T-helper 22 cell (primary cell): ENCODE data around the gene UBE2R2.

Source experiments
- DNase-seq: peaks from one replicate; pipeline ENCODE4 v3.0.0-alpha.2; 2020; ENCODE audit warnings: low read depth

The UBE2R2 gene

GRCh38 chr9:33884856-33885701, 68.1 kb downstream of the UBE2R2 start:
- no peak for DNase-seq

DNA sequence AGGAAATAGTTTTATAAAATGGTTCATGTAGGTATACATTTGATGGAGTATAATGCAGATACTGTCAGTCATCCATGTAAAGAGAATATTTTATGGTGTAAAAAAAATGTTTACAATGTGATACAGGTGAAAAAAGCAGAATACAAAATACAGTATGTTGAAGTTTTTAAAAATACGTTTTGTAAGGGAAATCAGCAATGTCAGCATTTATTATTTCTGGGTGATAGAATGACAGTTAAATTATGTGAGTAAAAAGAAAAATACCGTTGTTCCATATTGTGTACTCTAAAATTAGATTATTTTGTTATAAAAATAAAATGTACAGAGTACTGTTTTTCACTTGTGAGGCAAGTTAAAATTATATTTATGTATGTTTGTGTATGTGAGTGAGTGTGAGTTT, 69.0 kb downstream of the UBE2R2 start:
- DNase-seq, result no peak

DNA sequence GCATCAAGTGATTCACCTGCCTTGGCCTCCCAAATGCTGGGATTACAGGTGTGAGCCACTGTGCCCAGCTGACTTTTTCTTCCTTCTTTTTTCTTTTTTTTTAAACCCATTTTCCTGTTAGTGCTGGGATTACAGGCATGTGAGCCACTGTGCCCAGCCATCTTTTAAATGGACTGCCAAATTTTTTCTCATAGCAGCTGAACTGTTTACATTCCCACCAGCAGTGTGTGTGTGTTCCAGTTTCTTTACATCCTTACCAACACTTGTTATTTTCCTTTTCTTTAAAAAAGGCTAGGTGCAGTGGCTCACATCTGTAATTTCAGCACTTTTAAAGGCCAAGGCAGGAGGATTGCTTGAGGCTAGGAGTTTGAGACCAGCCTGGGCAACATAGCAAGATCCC, 76.9 kb downstream of the UBE2R2 start:
- DNase-seq, result no peak

- DNase-seq, result no peak
Measured at GRCh38 chr9:33894316-33894715, 77.4 kb downstream of the UBE2R2 start.

DNA sequence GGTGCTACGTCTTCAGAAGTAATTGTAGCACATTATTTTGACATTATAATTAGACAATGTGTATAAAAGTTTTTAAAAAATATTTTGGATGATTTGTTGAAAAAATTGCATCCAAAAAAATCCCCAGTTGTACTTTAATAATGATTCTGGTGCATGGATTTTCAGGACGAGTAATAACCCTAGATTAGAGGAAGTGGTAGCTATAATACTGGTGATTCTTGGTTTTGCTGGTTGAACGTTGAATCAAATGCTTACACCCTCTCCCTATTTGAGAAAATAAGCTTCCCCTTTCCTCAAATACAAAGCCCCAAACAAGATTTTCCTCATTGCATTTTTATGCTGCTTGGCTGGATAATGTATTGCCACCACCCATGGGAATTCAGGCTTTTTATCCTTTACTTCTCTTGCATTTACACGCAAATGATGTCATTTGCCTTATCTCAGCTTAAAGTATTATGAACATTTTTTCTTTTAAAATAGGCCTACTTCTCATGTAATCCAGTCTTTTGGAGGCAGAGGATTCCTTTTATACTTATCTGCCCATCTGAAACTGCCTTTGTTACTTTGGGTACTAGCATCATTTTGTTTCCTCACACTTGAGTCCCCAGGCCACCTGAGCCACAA, 86.3 kb downstream of the UBE2R2 start:
- DNase-seq, result no peak

GRCh38 chr9:33905137-33905536, 88.2 kb downstream of the UBE2R2 start:
- DNase-seq, result no peak

DNA sequence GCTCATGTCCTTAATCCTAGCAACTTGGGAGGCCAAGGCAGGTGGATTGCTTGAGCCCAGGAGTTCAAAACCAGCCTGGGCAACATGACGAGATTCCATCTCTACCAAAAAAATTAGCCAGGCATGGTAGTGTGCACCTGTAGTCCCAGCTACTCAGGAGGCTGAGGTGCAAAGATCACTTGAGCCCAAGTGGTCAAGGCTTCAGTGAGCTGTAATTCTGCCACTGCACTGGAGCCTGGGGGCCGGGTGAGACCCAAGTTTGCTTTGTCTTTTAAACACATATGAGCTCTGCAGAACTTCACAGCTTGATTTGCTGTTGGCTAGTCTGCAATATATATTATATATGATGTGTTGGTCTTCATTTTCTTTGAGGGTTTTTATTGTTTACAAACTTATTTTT, 89.8 kb downstream of the UBE2R2 start:
- no peak for DNase-seq

GRCh38 chr9:33907347-33907746, 90.4 kb downstream of the UBE2R2 start:
- no peak for DNase-seq

DNA sequence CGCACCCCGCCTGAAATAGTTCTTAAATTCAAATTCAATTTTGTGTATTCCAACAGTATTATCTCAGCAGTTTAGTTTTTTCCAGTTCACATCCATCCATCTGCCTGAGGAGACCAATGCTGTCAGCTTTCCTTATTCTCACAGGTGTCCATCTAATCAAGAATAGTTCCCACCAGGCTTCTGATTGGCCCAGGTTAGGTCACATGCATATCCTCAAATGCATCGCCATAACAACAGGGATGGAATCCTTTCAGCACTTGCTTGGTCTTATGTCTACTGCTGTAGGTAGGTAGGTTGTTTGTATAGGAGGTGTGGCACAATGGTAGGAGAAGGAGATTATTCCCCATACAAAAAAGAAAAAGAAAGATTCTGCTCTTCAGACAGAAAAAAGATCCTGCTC, 91.2 kb downstream of the UBE2R2 start:
- no peak for DNase-seq

- DNase-seq, result no peak
Measured at GRCh38 chr9:33908749-33909148, 91.8 kb downstream of the UBE2R2 start.

DNA sequence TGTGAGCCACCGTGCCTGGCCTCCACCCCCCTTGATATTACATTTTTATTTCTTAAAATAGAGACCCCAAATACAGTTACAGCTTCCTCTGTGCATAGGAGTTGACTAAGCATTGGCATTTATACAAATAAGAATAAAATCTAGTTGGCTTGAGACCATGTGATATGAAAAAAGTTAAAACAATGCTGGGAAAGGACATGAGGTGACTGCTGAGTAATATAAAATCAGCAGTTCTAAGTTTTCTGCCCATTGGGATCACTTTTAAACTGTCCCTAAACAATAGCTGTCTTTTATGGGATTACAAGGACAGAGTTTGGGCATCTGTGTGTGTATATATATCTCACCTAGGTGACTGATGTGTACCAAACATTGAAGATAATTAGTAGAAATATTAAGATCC, 96.6 kb downstream of the UBE2R2 start:
- DNase-seq, result no peak

- no peak for DNase-seq
Measured at GRCh38 chr9:33914887-33915628, 98.1 kb downstream of the UBE2R2 start.

GRCh38 chr9:33917036-33917435, 100.1 kb downstream of the UBE2R2 start:
- DNase-seq, result no peak

GRCh38 chr9:33919276-33919897, 102.4 kb downstream of the UBE2R2 start:
- DNase-seq, result no peak

- DNase-seq, result no peak
Measured at GRCh38 chr9:33921967-33922895, 105.3 kb downstream of the UBE2R2 start.

GRCh38 chr9:33923079-33923478, 106.1 kb downstream of the UBE2R2 start:
- DNase-seq, result no peak

DNA sequence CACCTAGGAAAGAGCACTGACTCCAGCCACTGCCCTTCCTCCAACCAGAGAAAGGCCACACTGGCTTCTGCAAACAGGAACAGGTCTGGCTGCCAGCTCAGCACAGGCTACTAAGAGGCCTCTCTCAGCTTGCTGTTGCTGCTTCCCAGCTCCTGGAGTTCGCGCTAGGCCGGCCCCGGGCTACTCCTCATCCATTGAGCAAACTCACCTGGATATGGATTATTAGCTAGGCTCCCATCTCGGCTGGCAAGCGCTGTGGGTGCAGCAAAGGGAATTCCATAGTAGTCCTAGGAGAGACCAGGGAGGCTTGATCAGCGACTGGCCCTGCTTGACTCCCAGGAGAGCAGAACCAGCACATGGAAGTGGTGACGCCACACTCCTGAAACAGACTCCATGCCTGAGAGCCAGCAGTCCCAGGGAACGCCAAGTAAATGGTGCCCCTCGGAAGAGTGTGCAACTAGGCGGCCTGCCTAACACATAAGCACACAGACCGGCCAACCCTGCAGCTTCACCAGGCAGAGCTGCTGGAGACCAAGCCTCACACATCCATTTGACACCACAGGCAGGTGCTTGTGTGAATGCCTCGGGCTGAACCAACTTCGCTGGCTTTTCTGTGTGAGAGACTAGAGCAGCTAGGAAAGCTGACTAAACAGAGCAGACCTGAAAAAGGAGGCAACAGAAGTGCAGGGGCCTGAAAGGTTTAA, 107.2 kb downstream of the UBE2R2 start:
- no peak for DNase-seq

DNA sequence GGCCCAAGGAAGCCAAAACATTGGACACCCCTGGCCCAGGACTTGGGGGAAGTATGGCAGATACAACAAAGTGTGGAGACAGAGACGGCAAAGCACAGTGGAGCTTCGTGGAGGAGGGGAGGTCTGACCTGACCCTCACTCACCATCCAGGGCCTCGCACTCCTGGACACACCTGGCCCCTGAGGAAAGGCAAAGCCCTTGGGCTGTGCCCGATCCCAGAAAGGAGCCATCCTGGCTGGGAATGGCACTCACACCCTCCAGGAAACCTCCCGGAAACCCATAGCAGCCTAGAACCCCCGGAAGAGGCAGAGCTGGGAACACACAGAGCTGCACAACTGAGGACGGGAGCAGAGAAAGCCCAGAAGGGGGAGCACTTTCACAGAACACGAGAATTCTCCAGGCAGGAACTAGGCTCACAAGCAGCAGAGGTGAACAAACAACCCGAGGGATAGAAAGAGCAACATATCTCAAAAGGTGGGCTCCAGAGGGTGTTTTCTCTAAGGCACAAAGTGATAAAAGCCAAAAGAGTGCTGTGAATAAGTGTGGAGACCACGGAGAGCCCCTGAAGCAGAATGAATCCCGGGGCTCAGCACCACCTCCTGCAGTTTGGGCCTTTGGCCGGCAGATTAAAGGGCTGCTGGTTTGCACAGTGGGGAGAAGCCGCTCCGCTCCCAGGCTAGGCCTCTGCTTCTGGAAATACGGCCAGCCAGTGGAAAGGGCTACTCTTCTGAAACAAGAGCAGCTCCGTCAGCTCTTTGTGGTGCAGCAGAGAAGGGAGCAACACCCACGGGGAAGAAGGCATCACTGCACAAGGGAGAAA, 108.2 kb downstream of the UBE2R2 start:
- no peak for DNase-seq

- no peak for DNase-seq
Measured at GRCh38 chr9:33926746-33927485, 110.0 kb downstream of the UBE2R2 start.
